Nephron (organoid): ENCODE data around the gene KAT2B.

Experiments
- H3K27ac Mint-ChIP-seq, 3 experiments: 2 replicates each; pipeline ENCODE4 v1.8.0; 2020; ENCODE audit warnings: mixed read lengths in 3 of 3, mild to moderate bottlenecking in 2 of 3, moderate library complexity in 1 of 3
- H3K27me3 Mint-ChIP-seq: 2 replicates; pipeline ENCODE4 v1.8.0; 2021; ENCODE audit warnings: low read depth, mild to moderate bottlenecking, moderate library complexity, mixed read lengths
- H3K36me3 Mint-ChIP-seq: 2 replicates; pipeline ENCODE4 v1.8.0; 2020; ENCODE audit warnings: low read depth, mixed read lengths
- H3K4me1 Mint-ChIP-seq: 2 replicates; pipeline ENCODE4 v1.8.0; 2020; ENCODE audit warnings: mixed read lengths
- H3K4me3 Mint-ChIP-seq, 3 experiments: 2 replicates each; pipeline ENCODE4 v1.8.0; 2020; ENCODE audit warnings: mild to moderate bottlenecking in 3 of 3, mixed read lengths in 3 of 3, moderate library complexity in 2 of 3
- H3K9me3 Mint-ChIP-seq: 2 replicates; pipeline ENCODE4 v1.8.0; 2020; ENCODE audit warnings: mixed read lengths
- TF ChIP-seq, protein P1 (sequence below), 3 experiments: fragments of 200-600 bp; sonication (generic); IDR thresholded peaks; one replicate each; pipeline ENCODE4 v1.5.0; 2021; ENCODE audit warnings: antibody characterized with exemption in 3 of 3; ENCODE audit not compliant: unreplicated experiment in 3 of 3

The KAT2B gene

DNA sequence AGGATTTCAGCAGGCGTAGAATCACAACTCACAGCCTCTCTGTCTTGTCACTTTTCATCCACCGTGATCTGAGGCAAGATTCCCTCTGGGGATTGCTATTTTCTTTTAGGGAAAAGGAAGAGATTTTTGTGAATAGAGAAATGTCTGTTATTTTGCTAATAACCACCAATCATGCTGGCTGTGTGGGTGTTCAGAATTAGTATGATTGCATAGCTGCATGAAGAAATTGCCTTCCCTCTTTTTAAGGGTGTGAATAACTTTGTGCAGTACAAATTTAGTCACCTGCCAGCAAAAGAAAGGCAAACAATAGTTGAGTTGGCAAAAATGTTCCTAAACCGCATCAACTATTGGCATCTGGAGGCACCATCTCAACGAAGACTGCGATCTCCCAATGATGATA lies 60.8 kb downstream of the KAT2B start:
- TF ChIP-seq, protein P1, sequence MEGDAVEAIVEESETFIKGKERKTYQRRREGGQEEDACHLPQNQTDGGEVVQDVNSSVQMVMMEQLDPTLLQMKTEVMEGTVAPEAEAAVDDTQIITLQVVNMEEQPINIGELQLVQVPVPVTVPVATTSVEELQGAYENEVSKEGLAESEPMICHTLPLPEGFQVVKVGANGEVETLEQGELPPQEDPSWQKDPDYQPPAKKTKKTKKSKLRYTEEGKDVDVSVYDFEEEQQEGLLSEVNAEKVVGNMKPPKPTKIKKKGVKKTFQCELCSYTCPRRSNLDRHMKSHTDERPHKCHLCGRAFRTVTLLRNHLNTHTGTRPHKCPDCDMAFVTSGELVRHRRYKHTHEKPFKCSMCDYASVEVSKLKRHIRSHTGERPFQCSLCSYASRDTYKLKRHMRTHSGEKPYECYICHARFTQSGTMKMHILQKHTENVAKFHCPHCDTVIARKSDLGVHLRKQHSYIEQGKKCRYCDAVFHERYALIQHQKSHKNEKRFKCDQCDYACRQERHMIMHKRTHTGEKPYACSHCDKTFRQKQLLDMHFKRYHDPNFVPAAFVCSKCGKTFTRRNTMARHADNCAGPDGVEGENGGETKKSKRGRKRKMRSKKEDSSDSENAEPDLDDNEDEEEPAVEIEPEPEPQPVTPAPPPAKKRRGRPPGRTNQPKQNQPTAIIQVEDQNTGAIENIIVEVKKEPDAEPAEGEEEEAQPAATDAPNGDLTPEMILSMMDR (IDR thresholded peaks at IDR 0.05; ENCODE audit: unreplicated experiment in 3 of 3), result no peak

DNA sequence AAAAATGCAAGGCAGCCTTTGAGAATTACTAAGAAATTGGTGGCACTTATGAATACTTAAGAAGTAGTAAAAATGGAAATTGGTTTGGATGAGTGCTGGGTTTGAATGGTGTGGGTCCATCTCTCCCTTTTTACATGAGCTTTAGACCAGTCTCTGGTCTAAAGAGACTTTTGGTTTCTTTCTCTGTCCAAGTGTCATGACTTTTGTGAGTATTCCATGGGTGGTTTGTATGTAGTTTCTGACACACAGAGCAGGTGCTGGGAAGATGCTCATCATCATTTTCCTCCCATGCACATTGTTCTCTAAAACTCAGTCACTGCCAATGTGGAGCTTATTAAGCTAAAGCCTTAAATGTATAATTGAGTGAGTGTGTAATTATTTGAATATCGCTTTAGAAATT lies 63.5 kb downstream of the KAT2B start:
- H3K27ac Mint-ChIP-seq, result no peak overlapping the region
- H3K36me3 Mint-ChIP-seq, result no peaks in the 10 kb centered on the region
- TF ChIP-seq, protein P1 (IDR thresholded peaks at IDR 0.05; ENCODE audit: unreplicated experiment in 3 of 3), result no peak
- H3K4me3 Mint-ChIP-seq, result no peak overlapping the region
- H3K4me1 Mint-ChIP-seq, result no peaks in the 10 kb centered on the region
- H3K9me3 Mint-ChIP-seq, result no peaks in the 10 kb centered on the region
- no peaks in the 10 kb centered on the region for H3K27me3 Mint-ChIP-seq

More for the DNA sequence above, 60.8 kb downstream of the KAT2B start:
- Mint-ChIP-seq H3K27me3 (no peaks in the 10 kb centered on the region), H3K36me3 (no peaks in the 10 kb centered on the region), H3K4me1 (no peaks in the 10 kb centered on the region), H3K4me3 (no peak overlapping the region), H3K9me3 (no peaks in the 10 kb centered on the region), H3K27ac (peak overlapping the region in 1 of 3 experiments; percentile 7)

DNA sequence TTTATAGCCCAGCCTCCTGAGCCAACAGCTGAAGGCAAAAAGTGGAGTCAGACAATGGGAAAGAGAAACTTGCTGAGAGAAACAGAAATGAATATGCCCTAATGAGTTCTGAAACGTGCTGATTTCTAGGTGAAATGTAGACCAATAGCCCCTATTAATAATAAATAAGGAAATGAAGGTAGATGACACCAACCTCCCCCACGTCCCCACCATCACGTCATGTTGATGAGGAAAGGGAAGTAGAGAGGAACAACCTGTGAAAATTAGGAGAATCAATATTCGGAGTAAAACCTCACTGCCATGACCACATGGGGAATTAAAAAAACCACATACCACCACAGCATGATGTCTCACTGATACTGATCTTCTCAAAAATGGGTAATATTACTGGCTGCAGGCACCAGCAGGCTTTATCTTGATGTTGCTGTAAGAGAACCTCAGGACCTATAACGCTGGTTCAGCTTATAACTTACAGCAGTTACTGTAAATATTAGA lies 64.0 kb downstream of the KAT2B start:
- Mint-ChIP-seq H3K27me3 (no peaks in the 10 kb centered on the region), H3K27ac (no peak overlapping the region), H3K36me3 (no peaks in the 10 kb centered on the region), H3K9me3 (no peaks in the 10 kb centered on the region), H3K4me1 (no peaks in the 10 kb centered on the region), H3K4me3 (no peak overlapping the region)
- TF ChIP-seq, protein P1 (IDR thresholded peaks at IDR 0.05; ENCODE audit: unreplicated experiment in 3 of 3), result no peak

DNA sequence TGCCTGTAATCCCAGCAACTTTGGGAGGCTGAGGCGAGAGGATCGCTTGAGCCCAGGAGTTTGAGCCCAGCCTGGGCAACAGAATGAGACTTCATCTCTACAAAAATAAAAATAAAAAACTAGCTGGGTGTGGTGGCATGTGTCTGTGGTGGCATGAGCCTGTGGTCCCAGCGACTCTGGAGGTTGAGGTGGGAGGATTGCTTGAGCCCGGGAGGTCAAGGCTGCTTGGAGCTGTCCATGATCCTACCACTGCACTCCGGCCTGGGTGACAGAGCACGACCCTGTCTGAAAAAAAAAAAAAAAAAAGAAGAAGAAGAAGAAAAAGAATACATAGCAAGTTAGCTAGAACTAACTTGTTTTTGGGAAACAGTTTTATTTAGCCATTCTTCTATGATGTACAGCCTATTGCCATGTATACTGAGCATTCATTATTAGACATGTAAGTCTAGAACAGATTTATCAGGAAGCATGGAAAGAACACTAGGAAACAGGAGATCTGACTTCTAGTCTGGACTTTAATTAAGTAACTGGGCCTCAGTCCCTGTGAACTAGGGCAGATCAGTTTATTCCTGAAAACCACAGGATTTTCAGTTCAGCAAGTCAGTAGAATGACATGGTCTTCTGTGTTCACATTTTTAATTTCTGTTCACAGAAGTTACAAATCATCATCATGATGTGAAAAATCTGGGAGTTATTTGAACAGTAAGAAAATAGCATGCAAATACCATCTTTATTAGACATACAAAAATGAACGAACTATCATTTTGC lies 65.5 kb downstream of the KAT2B start:
- Mint-ChIP-seq H3K36me3 (no peaks in the 10 kb centered on the region), H3K4me1 (no peaks in the 10 kb centered on the region), H3K4me3 (no peak overlapping the region), H3K27ac (no peak overlapping the region), H3K27me3 (no peaks in the 10 kb centered on the region), H3K9me3 (no peaks in the 10 kb centered on the region)
- TF ChIP-seq, protein P1 (IDR thresholded peaks at IDR 0.05; ENCODE audit: unreplicated experiment in 3 of 3), result no peak

DNA sequence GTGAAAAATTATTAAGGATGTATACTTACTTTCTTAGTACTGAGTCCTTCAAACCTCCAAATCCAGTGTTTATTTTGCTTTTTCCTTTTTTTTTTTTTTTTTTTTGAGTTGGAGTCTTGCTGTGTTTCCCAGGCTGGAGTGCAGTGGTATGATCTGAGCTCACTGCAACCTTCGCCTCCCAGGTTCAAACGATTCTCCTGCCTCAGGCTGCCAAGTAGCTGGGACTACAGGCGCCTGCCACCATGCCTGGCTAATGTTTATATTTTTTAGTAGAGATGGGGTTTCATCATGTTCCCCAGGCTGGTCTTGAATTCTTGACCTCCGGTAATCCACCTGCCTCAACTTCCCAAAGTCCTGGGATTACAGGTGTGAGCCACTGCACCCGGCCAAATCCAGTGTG lies 67.5 kb downstream of the KAT2B start:
- H3K4me1 Mint-ChIP-seq, result no peaks in the 10 kb centered on the region
- TF ChIP-seq, protein P1 (IDR thresholded peaks at IDR 0.05; ENCODE audit: unreplicated experiment in 3 of 3), result no peak
- no peak overlapping the region for H3K27ac Mint-ChIP-seq
- H3K9me3 Mint-ChIP-seq, result no peaks in the 10 kb centered on the region
- H3K27me3 Mint-ChIP-seq, result no peaks in the 10 kb centered on the region
- peaks cover 6% of the 10 kb centered on the region for H3K36me3 Mint-ChIP-seq
- no peak overlapping the region for H3K4me3 Mint-ChIP-seq

DNA sequence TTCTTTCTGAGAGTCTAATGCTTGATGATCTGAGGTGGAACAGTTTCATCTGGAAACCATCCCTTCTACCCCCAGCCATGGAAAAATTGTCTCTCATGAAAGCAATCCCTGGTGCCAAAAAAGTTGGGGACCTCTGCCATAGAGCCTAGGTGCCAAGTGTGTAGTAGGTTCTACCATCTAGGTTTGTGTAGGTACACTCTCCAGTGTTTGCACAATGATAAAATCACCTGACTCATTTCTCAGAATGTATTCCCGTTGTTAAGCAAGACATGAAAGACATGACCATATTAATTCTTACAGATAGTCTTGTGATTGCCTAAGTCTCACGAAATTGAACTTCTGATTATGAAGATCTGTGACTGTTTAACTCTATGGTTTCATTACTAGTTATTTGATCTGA lies 68.6 kb downstream of the KAT2B start:
- Mint-ChIP-seq H3K27ac (no peak overlapping the region), H3K4me1 (no peaks in the 10 kb centered on the region), H3K4me3 (no peak overlapping the region), H3K9me3 (no peaks in the 10 kb centered on the region), H3K36me3 (peaks cover 12% of the 10 kb centered on the region), H3K27me3 (no peaks in the 10 kb centered on the region)
- TF ChIP-seq, protein P1 (IDR thresholded peaks at IDR 0.05; ENCODE audit: unreplicated experiment in 3 of 3), result no peak
